ENCODE results near the gene ZNF394. TPM values are rescaled to one million over a fixed set of nuclear protein-coding genes. Genes with fewer than 3 reads are reported as not detected.
"Not testable (repeated sequence)": the region's sequence is repeated elsewhere in the genome, so short reads cannot be mapped to it uniquely, and the experiment has no call there.

The ZNF394 gene
- total RNA-seq, result 10 to 100 TPM; 27.2 to 31.2 TPM

GRCh38 chr7:99499721-99500636 is at the start of gene ZNF394:
Gene ZNF394, minus strand, starts transcription at chr7:99500281. Its CDS starts 188 bp downstream, at chr7:99500093.
- POLR2A ChIA-PET, result interaction anchor here (0.8 to 3.6 kb wide), 8 partner anchors 9 to 117 kb away, joined by 3 to 21 read pairs (median 4); partner anchors contain the start of genes BUD31, PDAP1, ZNF655 and ZNF789
- CTCF ChIA-PET, result interaction anchor here (0.6 to 1.2 kb wide), 3 partner anchors 58 to 117 kb away, joined by 3 to 4 read pairs (median 3); partner anchors contain the start of genes ZNF655 and ZSCAN25

GRCh38 chr7:99549545-99549944 is 49.5 kb upstream of the ZNF394 start:
- CTCF ChIA-PET, POLR2A ChIA-PET: not testable (repeated sequence)

GRCh38 chr7:99545308-99545707 is 45.2 kb upstream of the ZNF394 start:
- CTCF ChIA-PET, result interaction anchor here (0.7 kb wide), 3 partner anchors 27 to 147 kb away, joined by 3 to 4 read pairs (median 3); no protein-coding TSS in a partner anchor
- POLR2A ChIA-PET, result interaction anchor here (0.6 kb wide), 1 partner anchor 14 kb away, joined by 4 read pairs; no protein-coding TSS in a partner anchor

GRCh38 chr7:99543916-99544315 is 43.8 kb upstream of the ZNF394 start:
- ChIA-PET POLR2A (no interaction called here), CTCF (interaction anchor here (0.7 kb wide), 1 partner anchor 253 kb away, joined by 4 read pairs; no protein-coding TSS in a partner anchor)

GRCh38 chr7:99543081-99543671 is 43.1 kb upstream of the ZNF394 start:
- CTCF ChIA-PET, result no interaction called here

GRCh38 chr7:99541212-99541611 is 41.1 kb upstream of the ZNF394 start:
- ChIA-PET CTCF (interaction anchor here (0.7 kb wide), 1 partner anchor 30 kb away, joined by 6 read pairs; no protein-coding TSS in a partner anchor), POLR2A (interaction anchor here (0.7 kb wide), 1 partner anchor 11 kb away, joined by 5 read pairs; the partner anchor contains the start of gene FAM200A)

More at GRCh38 chr7:99543081-99543671, 43.1 kb upstream of the ZNF394 start:
- POLR2A ChIA-PET, result no interaction called here

GRCh38 chr7:99540542-99540941 is 40.5 kb upstream of the ZNF394 start:
- POLR2A ChIA-PET, result interaction anchor here (0.6 to 0.7 kb wide), 3 partner anchors 12 to 88 kb away, joined by 3 to 5 read pairs (median 3); partner anchors contain the start of genes FAM200A and ZNF655

GRCh38 chr7:99539213-99539811 is 39.2 kb upstream of the ZNF394 start:
- POLR2A ChIA-PET, result interaction anchor here (0.6 kb wide), 1 partner anchor 82 kb away, joined by 3 read pairs; no protein-coding TSS in a partner anchor

More at GRCh38 chr7:99540542-99540941, 40.5 kb upstream of the ZNF394 start:
- CTCF ChIA-PET, result no interaction called here

GRCh38 chr7:99535667-99536066 is 35.6 kb upstream of the ZNF394 start:
- ChIA-PET POLR2A (no interaction called here), CTCF (no interaction called here)

More at GRCh38 chr7:99539213-99539811, 39.2 kb upstream of the ZNF394 start:
- CTCF ChIA-PET, result interaction anchor here (0.6 kb wide), 1 partner anchor 554 kb away, joined by 3 read pairs; no protein-coding TSS in a partner anchor

GRCh38 chr7:99531354-99531765 is 31.3 kb upstream of the ZNF394 start:
- ChIA-PET POLR2A (no interaction called here), CTCF (interaction anchor here (0.6 kb wide), 1 partner anchor 177 kb away, joined by 4 read pairs; no protein-coding TSS in a partner anchor)

GRCh38 chr7:99525713-99526440 is 25.8 kb upstream of the ZNF394 start:
- POLR2A ChIA-PET, result no interaction called here
- CTCF ChIA-PET, result no interaction called here

- CTCF ChIA-PET, result interaction anchor here (1.4 kb wide), 1 partner anchor 59 kb away, joined by 3 read pairs; no protein-coding TSS in a partner anchor
- POLR2A ChIA-PET, result no interaction called here
Measured at GRCh38 chr7:99521399-99521798, 21.3 kb upstream of the ZNF394 start.

- POLR2A ChIA-PET, result interaction anchor here (1.0 kb wide), 1 partner anchor 44 kb away, joined by 3 read pairs; no protein-coding TSS in a partner anchor
Measured at GRCh38 chr7:99514050-99514449, 14.0 kb upstream of the ZNF394 start.

GRCh38 chr7:99505324-99505662 is 5.2 kb upstream of the ZNF394 start:
- POLR2A ChIA-PET, result interaction anchor here (0.7 to 1.3 kb wide), 5 partner anchors 53 to 550 kb away, joined by 3 to 6 read pairs (median 3); partner anchors contain the start of gene TRIM4
- CTCF ChIA-PET, result no interaction called here

More at GRCh38 chr7:99514050-99514449, 14.0 kb upstream of the ZNF394 start:
- CTCF ChIA-PET, result no interaction called here

GRCh38 chr7:99504603-99505323 is 4.7 kb upstream of the ZNF394 start, which contains the start of gene ZKSCAN5:
Gene ZKSCAN5, plus strand, starts transcription at chr7:99504662. Its CDS starts 1,383 bp downstream, at chr7:99506045.
- POLR2A ChIA-PET, result interaction anchor here (0.7 to 1.3 kb wide), 6 partner anchors 53 to 550 kb away, joined by 3 to 6 read pairs (median 4); partner anchors contain the start of genes TRIM4 and ZSCAN25
- CTCF ChIA-PET, result interaction anchor here (1.2 to 1.8 kb wide), 2 partner anchors 27 to 192 kb away, joined by 3 to 4 read pairs; no protein-coding TSS in a partner anchor

GRCh38 chr7:99504281-99504602 is 4.2 kb upstream of the ZNF394 start:
- ChIA-PET POLR2A (interaction anchor here (1.0 to 1.2 kb wide), 2 partner anchors 54 to 112 kb away, joined by 6 read pairs; partner anchors contain the start of gene ZSCAN25), CTCF (interaction anchor here (1.2 to 1.8 kb wide), 2 partner anchors 26 to 191 kb away, joined by 3 to 4 read pairs; no protein-coding TSS in a partner anchor)

- POLR2A ChIA-PET, result interaction anchor here (3.6 kb wide), 1 partner anchor 58 kb away, joined by 21 read pairs; the partner anchor contains the start of gene ZNF655
- CTCF ChIA-PET, result interaction anchor here (1.2 kb wide), 1 partner anchor 94 kb away, joined by 3 read pairs; no protein-coding TSS in a partner anchor
Measured at GRCh38 chr7:99501236-99501635, 1.2 kb upstream of the ZNF394 start.
